Central memory CD8-positive, alpha-beta T cell (primary cell): ENCODE data around the gene OPN5.
A peak's percentile ranks its signal among the peaks of the same experiment; 100 is the strongest.

Experiments
- ATAC-seq: fragments of 150-1000 bp; cut with Tn5 transposase; replicated peaks from 2 replicates; pipeline ENCODE4 v1.10.0; 2022; ENCODE audit warnings: mild to moderate bottlenecking, moderate FRiP score, moderate number of reproducible peaks; ENCODE audit not compliant: poor library complexity, severe bottlenecking; ENCODE audit errors: extremely low read depth
- DNase-seq, 2 donors: peaks; one replicate each; pipeline ENCODE4 v3.0.0; 2021; ENCODE audit warnings: low spot score in 2 of 2
- H3K27ac Mint-ChIP-seq: one replicate; pipeline ENCODE4 v1.8.0; 2022; ENCODE audit warnings: low read depth, mild to moderate bottlenecking, moderate library complexity, mixed read lengths
- H3K27me3 Mint-ChIP-seq: one replicate; pipeline ENCODE4 v1.8.0; 2022; ENCODE audit warnings: mixed read lengths
- H3K36me3 Mint-ChIP-seq: one replicate; pipeline ENCODE4 v1.8.0; 2022; ENCODE audit warnings: mild to moderate bottlenecking, moderate library complexity, mixed read lengths; ENCODE audit not compliant: insufficient read depth
- H3K4me1 Mint-ChIP-seq: one replicate; pipeline ENCODE4 v1.8.0; 2022; ENCODE audit warnings: mixed read lengths
- H3K4me3 Mint-ChIP-seq: one replicate; pipeline ENCODE4 v1.8.0; 2022; ENCODE audit warnings: mild to moderate bottlenecking, moderate library complexity, mixed read lengths
- H3K9me3 Mint-ChIP-seq: one replicate; pipeline ENCODE4 v1.8.0; 2022; ENCODE audit warnings: mixed read lengths

OPN5 gene

GRCh38 chr6:47766445-47766844, 15.4 kb upstream of the OPN5 start:
- Mint-ChIP-seq H3K4me3 (no peak overlapping the region), H3K27me3 (peaks cover 37% of the 10 kb centered on the region), H3K36me3 (no peaks in the 10 kb centered on the region), H3K27ac (no peak overlapping the region), H3K4me1 (no peaks in the 10 kb centered on the region), H3K9me3 (no peaks in the 10 kb centered on the region)
- ATAC-seq, result no peak
- no peak for DNase-seq

GRCh38 chr6:47767102-47767501, 14.7 kb upstream of the OPN5 start:
- Mint-ChIP-seq H3K36me3 (no peaks in the 10 kb centered on the region), H3K4me3 (no peak overlapping the region), H3K27me3 (peaks cover 37% of the 10 kb centered on the region), H3K27ac (no peak overlapping the region), H3K9me3 (no peaks in the 10 kb centered on the region), H3K4me1 (no peaks in the 10 kb centered on the region)
- DNase-seq (no peak), ATAC-seq (no peak)

GRCh38 chr6:47769982-47770381, 11.8 kb upstream of the OPN5 start:
- DNase-seq (no peak), ATAC-seq (no peak)
- Mint-ChIP-seq H3K27ac (no peak overlapping the region), H3K4me1 (no peaks in the 10 kb centered on the region), H3K36me3 (no peaks in the 10 kb centered on the region), H3K27me3 (peaks cover 19% of the 10 kb centered on the region), H3K9me3 (no peaks in the 10 kb centered on the region), H3K4me3 (no peak overlapping the region)

GRCh38 chr6:47772359-47772758, 9.5 kb upstream of the OPN5 start:
- no peaks in the 10 kb centered on the region for H3K36me3 Mint-ChIP-seq
- H3K4me3 Mint-ChIP-seq, result no peak overlapping the region
- DNase-seq, result no peak
- no peaks in the 10 kb centered on the region for H3K9me3 Mint-ChIP-seq
- no peaks in the 10 kb centered on the region for H3K4me1 Mint-ChIP-seq
- no peak overlapping the region for H3K27ac Mint-ChIP-seq
- no peak for ATAC-seq
- H3K27me3 Mint-ChIP-seq, result peaks cover 24% of the 10 kb centered on the region

GRCh38 chr6:47773005-47773404, 8.8 kb upstream of the OPN5 start:
- ATAC-seq (no peak), DNase-seq (no peak)
- Mint-ChIP-seq H3K27me3 (peaks cover 18% of the 10 kb centered on the region), H3K9me3 (no peaks in the 10 kb centered on the region), H3K27ac (no peak overlapping the region), H3K4me3 (no peak overlapping the region), H3K36me3 (no peaks in the 10 kb centered on the region), H3K4me1 (no peaks in the 10 kb centered on the region)

GRCh38 chr6:47780510-47781356, 1.1 kb upstream of the OPN5 start:
- ATAC-seq, result peak; percentile 70
- H3K9me3 Mint-ChIP-seq, result no peaks in the 10 kb centered on the region
- no peak for DNase-seq
- peaks cover 9% of the 10 kb centered on the region for H3K27me3 Mint-ChIP-seq
- no peak overlapping the region for H3K27ac Mint-ChIP-seq
- peaks cover 5% of the 10 kb centered on the region for H3K4me1 Mint-ChIP-seq
- no peak overlapping the region for H3K4me3 Mint-ChIP-seq
- no peaks in the 10 kb centered on the region for H3K36me3 Mint-ChIP-seq

GRCh38 chr6:47785182-47785581, 3.4 kb downstream of the OPN5 start:
- no peaks in the 10 kb centered on the region for H3K9me3 Mint-ChIP-seq

GRCh38 chr6:47787620-47788497, 6.0 kb downstream of the OPN5 start:
- peak; percentile 13 to 24 for DNase-seq
- no peaks in the 10 kb centered on the region for H3K9me3 Mint-ChIP-seq
- no peak overlapping the region for H3K4me3 Mint-ChIP-seq
- H3K27ac Mint-ChIP-seq, result no peak overlapping the region
- H3K36me3 Mint-ChIP-seq, result no peaks in the 10 kb centered on the region
- ATAC-seq, result peak; percentile 39
- no peaks in the 10 kb centered on the region for H3K4me1 Mint-ChIP-seq
- H3K27me3 Mint-ChIP-seq, result peaks cover 45% of the 10 kb centered on the region

More at GRCh38 chr6:47785182-47785581, 3.4 kb downstream of the OPN5 start:
- Mint-ChIP-seq H3K4me1 (peaks cover 3% of the 10 kb centered on the region), H3K4me3 (no peak overlapping the region), H3K36me3 (no peaks in the 10 kb centered on the region), H3K27ac (no peak overlapping the region), H3K27me3 (peaks cover 21% of the 10 kb centered on the region)
- DNase-seq (no peak), ATAC-seq (no peak)

DNA sequence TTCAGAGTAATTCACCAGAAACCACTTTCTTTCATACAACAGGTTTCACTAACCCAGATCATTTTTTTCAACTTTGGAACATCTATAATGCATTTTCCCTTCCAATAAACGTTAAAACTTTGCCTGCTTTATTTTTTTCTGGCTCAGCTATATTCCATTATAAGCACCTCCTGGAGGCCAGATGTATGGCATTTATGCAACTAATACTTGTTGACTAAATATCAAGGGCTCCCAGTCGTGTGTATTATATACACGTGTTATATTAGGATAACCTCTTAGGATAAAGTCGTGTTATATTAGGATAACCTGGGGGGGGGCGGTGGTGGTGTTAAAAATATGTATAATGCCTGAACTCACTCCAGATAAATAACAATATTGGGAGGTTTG, 6.7 kb downstream of the OPN5 start:
- H3K36me3 Mint-ChIP-seq, result no peaks in the 10 kb centered on the region

DNA sequence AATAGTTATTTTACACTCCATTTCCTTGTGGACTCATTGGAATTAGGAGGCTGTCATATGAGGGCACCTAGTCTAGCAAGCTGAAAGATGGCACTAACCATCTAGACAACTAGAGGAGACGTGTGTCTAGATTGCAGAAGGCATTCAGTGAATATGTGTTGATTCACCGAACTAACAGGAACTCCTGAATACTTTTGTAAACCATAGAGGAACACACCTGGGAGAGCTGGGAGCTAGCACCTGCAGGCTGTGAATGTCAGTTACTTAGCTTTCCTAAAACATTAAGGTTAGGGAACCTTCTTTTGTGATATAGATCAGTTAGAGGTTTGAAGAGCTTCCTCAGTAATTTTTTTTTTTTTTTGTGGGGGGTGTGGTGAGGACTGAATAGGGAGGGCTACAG, 7.7 kb downstream of the OPN5 start:
- H3K36me3 Mint-ChIP-seq, result no peaks in the 10 kb centered on the region
- H3K27me3 Mint-ChIP-seq, result peaks cover 37% of the 10 kb centered on the region
- ATAC-seq (no peak), DNase-seq (no peak)
- H3K4me1 Mint-ChIP-seq, result no peaks in the 10 kb centered on the region
- no peak overlapping the region for H3K27ac Mint-ChIP-seq
- H3K4me3 Mint-ChIP-seq, result no peak overlapping the region
- no peaks in the 10 kb centered on the region for H3K9me3 Mint-ChIP-seq

More for the DNA sequence above, 6.7 kb downstream of the OPN5 start:
- H3K27ac Mint-ChIP-seq, result no peak overlapping the region
- H3K27me3 Mint-ChIP-seq, result peaks cover 44% of the 10 kb centered on the region
- H3K9me3 Mint-ChIP-seq, result no peaks in the 10 kb centered on the region
- DNase-seq (no peak), ATAC-seq (no peak)
- no peaks in the 10 kb centered on the region for H3K4me1 Mint-ChIP-seq
- no peak overlapping the region for H3K4me3 Mint-ChIP-seq

- ATAC-seq (no peak), DNase-seq (no peak)
- no peak overlapping the region for H3K27ac Mint-ChIP-seq
- H3K4me3 Mint-ChIP-seq, result no peak overlapping the region
- H3K36me3 Mint-ChIP-seq, result no peaks in the 10 kb centered on the region
- H3K4me1 Mint-ChIP-seq, result no peaks in the 10 kb centered on the region
- no peaks in the 10 kb centered on the region for H3K9me3 Mint-ChIP-seq
- H3K27me3 Mint-ChIP-seq, result peaks cover 46% of the 10 kb centered on the region
These were observed 10.4 kb downstream of the OPN5 start for GRCh38 chr6:47792216-47792733.

DNA sequence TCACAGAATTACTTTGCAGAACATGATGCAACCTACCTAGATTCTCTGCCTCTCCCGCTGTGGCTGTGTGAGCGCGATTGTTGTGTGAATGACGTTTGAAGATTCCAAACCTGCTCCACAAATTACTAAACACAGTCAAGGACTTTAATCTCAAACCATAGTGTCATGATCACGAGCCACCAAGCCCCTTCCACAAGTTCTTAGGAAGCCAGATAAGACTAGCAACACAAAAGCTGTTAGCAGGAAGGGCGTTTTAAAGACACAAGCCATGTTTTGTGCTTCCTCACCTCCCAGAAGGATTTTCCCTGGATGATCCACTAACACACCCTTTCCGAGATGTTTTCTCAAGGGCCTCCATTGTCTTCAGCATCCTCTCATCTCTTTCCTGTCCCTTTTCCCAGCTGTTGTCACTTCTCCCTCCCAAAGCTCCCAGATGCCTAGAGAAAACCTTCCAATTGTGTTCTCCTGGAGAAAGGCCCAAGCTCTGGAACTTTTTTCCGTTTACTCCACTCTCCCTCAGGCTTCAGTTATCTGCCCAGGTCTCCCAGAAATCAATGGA, 12.8 kb downstream of the OPN5 start:
- Mint-ChIP-seq H3K36me3 (no peaks in the 10 kb centered on the region), H3K4me3 (no peak overlapping the region), H3K4me1 (no peaks in the 10 kb centered on the region)

More for the DNA sequence above, 12.8 kb downstream of the OPN5 start:
- H3K27me3 Mint-ChIP-seq, result peaks cover 54% of the 10 kb centered on the region
- ATAC-seq (no peak), DNase-seq (no peak)
- H3K9me3 Mint-ChIP-seq, result no peaks in the 10 kb centered on the region
- H3K27ac Mint-ChIP-seq, result no peak overlapping the region
